ENCODE data around the gene FSD1L.

The FSD1L gene

GRCh38 chr9:105459336-105459735 lies 11.5 kb downstream of the FSD1L start:
- TF ChIP-seq POLR2AphosphoS5 (IDR thresholded peaks at IDR 0.05; ENCODE audit: low read depth, low read length) = no peak
- TF ChIP-seq TAF1 (IDR thresholded peaks at IDR 0.05; ENCODE audit: borderline replicate concordance, insufficient read depth, low read length) = no peak
- no peak for TF ChIP-seq REST (IDR thresholded peaks at IDR 0.05; ENCODE audit: insufficient read depth in 1 of 2, low read depth in 2 of 2, low read length in 2 of 2)

GRCh38 chr9:105466898-105467455 lies 19.1 kb downstream of the FSD1L start:
- TF ChIP-seq POLR2AphosphoS5 (IDR thresholded peaks at IDR 0.05; ENCODE audit: low read depth, low read length) = no peak
- no peak for TF ChIP-seq SIN3A (IDR thresholded peaks at IDR 0.05; ENCODE audit: borderline replicate concordance, insufficient read depth, low read length)
- no peak for TF ChIP-seq FOXP2 (optimal IDR thresholded peaks at IDR 0.05; ENCODE audit: borderline replicate concordance, extremely low read depth, extremely low read length, insufficient read depth)
- no peak for TF ChIP-seq REST (IDR thresholded peaks at IDR 0.05; ENCODE audit: insufficient read depth in 1 of 2, low read depth in 2 of 2, low read length in 2 of 2)
- TF ChIP-seq TAF1 (IDR thresholded peaks at IDR 0.05; ENCODE audit: borderline replicate concordance, insufficient read depth, low read length) = no peak

- TF ChIP-seq FOXP2 (optimal IDR thresholded peaks at IDR 0.05; ENCODE audit: borderline replicate concordance, extremely low read depth, extremely low read length, insufficient read depth) (no peak), TAF1 (IDR thresholded peaks at IDR 0.05; ENCODE audit: borderline replicate concordance, insufficient read depth, low read length) (no peak), SIN3A (IDR thresholded peaks at IDR 0.05; ENCODE audit: borderline replicate concordance, insufficient read depth, low read length) (no peak), POLR2AphosphoS5 (IDR thresholded peaks at IDR 0.05; ENCODE audit: low read depth, low read length) (no peak), REST (IDR thresholded peaks at IDR 0.05; ENCODE audit: insufficient read depth in 1 of 2, low read depth in 2 of 2, low read length in 2 of 2) (no peak)
Measured at GRCh38 chr9:105468875-105469274, 21.0 kb downstream of the FSD1L start.

- TF ChIP-seq POLR2AphosphoS5 (IDR thresholded peaks at IDR 0.05; ENCODE audit: low read depth, low read length) = no peak
- no peak for TF ChIP-seq TAF1 (IDR thresholded peaks at IDR 0.05; ENCODE audit: borderline replicate concordance, insufficient read depth, low read length)
- no peak for TF ChIP-seq REST (IDR thresholded peaks at IDR 0.05; ENCODE audit: insufficient read depth in 1 of 2, low read depth in 2 of 2, low read length in 2 of 2)
Measured at GRCh38 chr9:105473221-105473620, 25.4 kb downstream of the FSD1L start.

GRCh38 chr9:105475302-105475701 lies 27.5 kb downstream of the FSD1L start:
- TF ChIP-seq SIN3A (IDR thresholded peaks at IDR 0.05; ENCODE audit: borderline replicate concordance, insufficient read depth, low read length) = no peak
- no peak for TF ChIP-seq POLR2AphosphoS5 (IDR thresholded peaks at IDR 0.05; ENCODE audit: low read depth, low read length)
- TF ChIP-seq FOXP2 (optimal IDR thresholded peaks at IDR 0.05; ENCODE audit: borderline replicate concordance, extremely low read depth, extremely low read length, insufficient read depth) = no peak
- TF ChIP-seq REST (IDR thresholded peaks at IDR 0.05; ENCODE audit: insufficient read depth in 1 of 2, low read depth in 2 of 2, low read length in 2 of 2) = no peak
- no peak for TF ChIP-seq TAF1 (IDR thresholded peaks at IDR 0.05; ENCODE audit: borderline replicate concordance, insufficient read depth, low read length)

Measured in PFSK-1 (cell line).